T-helper 17 cell (primary cell): ENCODE data around the gene UBE2D4. TPM values are rescaled to one million over a fixed set of nuclear protein-coding genes. Genes with fewer than 3 reads are reported as not detected.
"Not testable (repeated sequence)": the region's sequence is repeated elsewhere in the genome, so short reads cannot be mapped to it uniquely, and the experiment has no call there.

ENCODE experiments used
- ATAC-seq: fragments of 150-1000 bp; cut with Tn5 transposase; 2 replicates; pipeline ENCODE4 v1.10.0; 2021; ENCODE audit warnings: mild to moderate bottlenecking, moderate library complexity
- DNase-seq, 3 donors: peaks; one replicate each; pipeline versions ENCODE4 v3.0.0 to v3.0.0-alpha.2; 2020 to 2021
- H3K9me3 ChIP-seq: one replicate; pipeline ENCODE4 v1.7.0; 2013; ENCODE audit warnings: low read length, mild to moderate bottlenecking; ENCODE audit not compliant: control insufficient read depth, poor library complexity, severe bottlenecking
- H3K27ac Mint-ChIP-seq: one replicate; pipeline ENCODE4 v1.8.0; 2022; ENCODE audit warnings: mild to moderate bottlenecking, moderate library complexity, mixed read lengths
- H3K27me3 Mint-ChIP-seq: one replicate; pipeline ENCODE4 v1.8.0; 2022; ENCODE audit warnings: mixed read lengths
- H3K36me3 Mint-ChIP-seq: one replicate; pipeline ENCODE4 v1.8.0; 2022; ENCODE audit warnings: low read depth, mixed read lengths
- H3K4me1 Mint-ChIP-seq: one replicate; pipeline ENCODE4 v1.8.0; 2022; ENCODE audit warnings: mild to moderate bottlenecking, mixed read lengths
- H3K4me3 Mint-ChIP-seq: one replicate; pipeline ENCODE4 v1.8.0; 2022; ENCODE audit warnings: mild to moderate bottlenecking, moderate library complexity, mixed read lengths
- total RNA-seq, 4 donors: library from RNA in 2 of 4; stranded (reverse) in 2 of 4; gene quantifications; one replicate each; pipeline ENCODE4 v1.2.3 and lab custom pipeline; 2022 to 2026

The UBE2D4 gene
- total RNA-seq, 2 donors from 2014 or later = 6.4 to 6.9 TPM

- H3K4me1 Mint-ChIP-seq = peaks cover 9% of the 10 kb centered on the region
- H3K36me3 Mint-ChIP-seq = peaks cover 2% of the 10 kb centered on the region
- no peaks in the 10 kb centered on the region for H3K27me3 Mint-ChIP-seq
- ATAC-seq = no peak
- no peak overlapping the region for H3K4me3 Mint-ChIP-seq
- no peaks in the 10 kb centered on the region for H3K9me3 ChIP-seq
- peak overlapping the region; percentile 80 for H3K27ac Mint-ChIP-seq
- no peak for DNase-seq
These were observed 29.8 kb downstream of the UBE2D4 start for GRCh38 chr7:43956027-43956426.

GRCh38 chr7:43960933-43961332 is 34.7 kb downstream of the UBE2D4 start:
- Mint-ChIP-seq H3K4me1 (peaks cover 8% of the 10 kb centered on the region), H3K4me3 (no peak overlapping the region), H3K27ac (no peak overlapping the region), H3K36me3 (no peaks in the 10 kb centered on the region), H3K27me3 (no peaks in the 10 kb centered on the region)
- H3K9me3 ChIP-seq = no peaks in the 10 kb centered on the region
- ATAC-seq (no peak), DNase-seq (no peak)

DNA sequence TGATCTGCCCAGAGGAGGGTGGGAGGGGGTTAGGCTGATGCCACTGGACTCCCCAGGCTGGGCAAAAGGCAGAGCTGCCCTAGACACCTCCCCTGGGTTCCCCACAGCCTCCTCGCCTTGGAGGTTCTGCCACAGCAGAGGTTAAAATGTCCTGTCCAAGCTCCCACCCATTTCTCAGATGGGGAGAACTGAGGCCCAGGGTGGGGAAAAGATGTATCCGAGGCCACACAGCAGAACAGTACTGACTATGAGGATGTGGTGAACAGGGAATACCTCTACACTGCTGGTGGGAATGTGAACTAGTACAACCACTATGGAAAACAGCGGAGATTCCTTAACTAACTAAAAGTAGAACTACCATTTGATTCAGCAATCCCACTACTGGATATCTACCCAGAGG is 40.2 kb downstream of the UBE2D4 start:
- H3K4me1 Mint-ChIP-seq, H3K9me3 ChIP-seq, H3K27me3 Mint-ChIP-seq, DNase-seq, H3K4me3 Mint-ChIP-seq, H3K27ac Mint-ChIP-seq, ATAC-seq, H3K36me3 Mint-ChIP-seq: not testable (repeated sequence)

GRCh38 chr7:43968172-43969040 is 42.2 kb downstream of the UBE2D4 start:
- not testable (repeated sequence) for ATAC-seq, H3K4me1 Mint-ChIP-seq, H3K36me3 Mint-ChIP-seq, H3K27me3 Mint-ChIP-seq, H3K9me3 ChIP-seq, H3K27ac Mint-ChIP-seq, H3K4me3 Mint-ChIP-seq, DNase-seq

GRCh38 chr7:43969586-43969985 is 43.4 kb downstream of the UBE2D4 start:
- not testable (repeated sequence) for H3K4me1 Mint-ChIP-seq, H3K36me3 Mint-ChIP-seq, H3K27ac Mint-ChIP-seq, H3K9me3 ChIP-seq, H3K27me3 Mint-ChIP-seq, ATAC-seq, DNase-seq, H3K4me3 Mint-ChIP-seq

GRCh38 chr7:43970698-43971097 is 44.5 kb downstream of the UBE2D4 start:
- not testable (repeated sequence) for H3K4me3 Mint-ChIP-seq, H3K4me1 Mint-ChIP-seq, H3K9me3 ChIP-seq, ATAC-seq, H3K27ac Mint-ChIP-seq, H3K36me3 Mint-ChIP-seq, DNase-seq, H3K27me3 Mint-ChIP-seq

- DNase-seq, ATAC-seq, H3K4me1 Mint-ChIP-seq, H3K27me3 Mint-ChIP-seq, H3K36me3 Mint-ChIP-seq, H3K9me3 ChIP-seq, H3K27ac Mint-ChIP-seq, H3K4me3 Mint-ChIP-seq: not testable (repeated sequence)
These were observed 47.9 kb downstream of the UBE2D4 start for GRCh38 chr7:43974033-43974573.

- ATAC-seq, H3K4me1 Mint-ChIP-seq: not testable (repeated sequence)
These were observed 48.7 kb downstream of the UBE2D4 start for GRCh38 chr7:43974725-43975482.

GRCh38 chr7:43977525-43977924 is 51.3 kb downstream of the UBE2D4 start:
- no peak for DNase-seq
- H3K27ac Mint-ChIP-seq = peak overlapping the region; percentile 4
- H3K9me3 ChIP-seq = no peaks in the 10 kb centered on the region
- no peak overlapping the region for H3K4me3 Mint-ChIP-seq
- peaks cover 6% of the 10 kb centered on the region for H3K4me1 Mint-ChIP-seq
- H3K36me3 Mint-ChIP-seq = no peaks in the 10 kb centered on the region
- no peaks in the 10 kb centered on the region for H3K27me3 Mint-ChIP-seq
- no peak for ATAC-seq

More at GRCh38 chr7:43974725-43975482, 48.7 kb downstream of the UBE2D4 start:
- H3K9me3 ChIP-seq, H3K27me3 Mint-ChIP-seq, H3K36me3 Mint-ChIP-seq, H3K27ac Mint-ChIP-seq, DNase-seq, H3K4me3 Mint-ChIP-seq: not testable (repeated sequence)

DNA sequence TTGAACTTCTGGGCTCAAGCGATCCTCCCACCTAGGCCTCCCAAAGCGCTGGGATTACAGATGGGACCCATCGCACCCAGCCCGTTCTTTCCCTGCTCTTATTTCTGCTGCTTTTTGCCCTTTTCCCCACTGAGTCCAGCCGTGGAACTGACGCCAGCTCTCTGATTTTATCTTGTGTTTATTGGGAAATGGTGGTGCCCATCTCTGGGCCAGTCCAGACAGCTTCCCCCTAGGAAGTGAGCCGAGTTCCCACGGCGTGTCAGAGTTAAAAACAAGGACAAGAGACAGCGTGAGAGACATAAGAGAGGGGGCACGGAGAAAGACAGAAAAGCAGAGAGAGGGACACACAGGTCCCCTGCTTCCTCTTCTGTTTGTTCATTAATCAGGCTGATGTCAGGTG is 51.9 kb downstream of the UBE2D4 start:
- not testable (repeated sequence) for H3K27me3 Mint-ChIP-seq, H3K4me1 Mint-ChIP-seq, H3K9me3 ChIP-seq, H3K36me3 Mint-ChIP-seq, DNase-seq, ATAC-seq, H3K4me3 Mint-ChIP-seq
- H3K27ac Mint-ChIP-seq = peak overlapping the region; percentile 4

DNA sequence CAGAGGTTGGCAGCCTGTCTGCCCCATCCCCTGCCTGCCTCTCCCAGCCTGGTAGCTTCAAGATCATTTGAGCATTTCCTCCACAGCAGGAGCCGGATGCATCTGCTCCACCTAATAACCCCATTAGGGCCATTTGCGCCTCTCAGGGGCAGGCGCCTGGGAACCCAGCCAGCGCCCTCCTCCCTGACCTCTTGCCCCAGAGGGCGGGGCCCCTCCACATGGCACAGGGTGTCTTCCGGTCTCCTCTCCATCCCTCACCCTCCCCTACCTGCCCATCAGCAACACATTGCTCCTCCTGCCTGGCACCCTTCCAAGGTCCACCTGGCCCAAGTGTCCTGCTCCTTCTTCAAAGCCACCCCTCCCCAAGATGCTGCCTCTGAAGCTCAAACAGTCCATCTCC is 56.6 kb downstream of the UBE2D4 start:
- H3K27ac Mint-ChIP-seq = peak overlapping the region; percentile 16
- H3K4me3 Mint-ChIP-seq, ATAC-seq, H3K36me3 Mint-ChIP-seq, H3K9me3 ChIP-seq, H3K27me3 Mint-ChIP-seq, H3K4me1 Mint-ChIP-seq, DNase-seq: not testable (repeated sequence)

- H3K4me3 Mint-ChIP-seq, ATAC-seq, H3K36me3 Mint-ChIP-seq, H3K4me1 Mint-ChIP-seq, H3K9me3 ChIP-seq, H3K27ac Mint-ChIP-seq, H3K27me3 Mint-ChIP-seq, DNase-seq: not testable (repeated sequence)
These were observed 57.5 kb downstream of the UBE2D4 start for GRCh38 chr7:43983736-43984135.
